Keratinocyte (primary cell): ENCODE measurements around the gene SNW1. TPM values are rescaled to one million over a fixed set of nuclear protein-coding genes. Genes with fewer than 3 reads are reported as not detected.

Source experiments
- DNase-seq: peaks from one replicate; pipeline ENCODE4 v3.0.0-alpha.2; 2011; ENCODE audit warnings: low read depth, missing footprints, low spot score
- FAIRE-seq: peaks from 2 replicates; lab custom pipeline; 2011; peaks lifted over from hg19 to GRCh38; lab: Jason Lieb, UNC
- H2AFZ ChIP-seq: 2 replicates; pipeline ENCODE4 v1.6.0; 2012; ENCODE audit warnings: low read length, control low read depth, inconsistent platforms; ENCODE audit not compliant: control insufficient read depth
- H3K27ac ChIP-seq: 2 replicates; pipeline ENCODE4 v1.5.1; 2011; ENCODE audit warnings: low read length; ENCODE audit not compliant: control insufficient read depth, insufficient read depth
- H3K27me3 ChIP-seq: 3 replicates; pipeline ENCODE4 v1.6.0; 2011; ENCODE audit warnings: low read length; ENCODE audit not compliant: control insufficient read depth, insufficient read depth; ENCODE audit errors: extremely low read depth
- H3K36me3 ChIP-seq, 2 experiments: 2 replicates in 1 of 2; 3 replicates in 1 of 2; pipeline ENCODE4 v1.5.1; 2011; ENCODE audit warnings: low read length in 2 of 2, mild to moderate bottlenecking in 1 of 2; ENCODE audit not compliant: control insufficient read depth in 2 of 2, insufficient read depth in 2 of 2; ENCODE audit errors: extremely low read depth in 1 of 2
- H3K4me1 ChIP-seq: 3 replicates; pipeline ENCODE4 v1.5.1; 2011; ENCODE audit warnings: low read length; ENCODE audit not compliant: control insufficient read depth, insufficient read depth; ENCODE audit errors: extremely low read depth
- H3K4me2 ChIP-seq: 3 replicates; pipeline ENCODE4 v1.6.0; 2011; ENCODE audit warnings: low read depth, low read length; ENCODE audit not compliant: control insufficient read depth, insufficient read depth; ENCODE audit errors: extremely low read depth
- H3K4me3 ChIP-seq, 3 experiments: fragments of 200-600 bp in 1 of 3; sonication (generic) in 1 of 3; 2 replicates in 2 of 3; 3 replicates in 1 of 3; pipeline ENCODE4 v1.5.1; 2011 to 2016; ENCODE audit warnings: low read length in 3 of 3, mild to moderate bottlenecking in 3 of 3, control low read depth in 2 of 3, inconsistent platforms in 1 of 3, low read depth in 1 of 3, mixed read lengths in 1 of 3, mixed run types in 1 of 3, moderate library complexity in 1 of 3; ENCODE audit not compliant: control insufficient read depth in 2 of 3, insufficient read depth in 2 of 3; ENCODE audit errors: extremely low read depth in 1 of 3
- H3K79me2 ChIP-seq: 2 replicates; pipeline ENCODE4 v1.6.0; 2012; ENCODE audit warnings: low read length; ENCODE audit not compliant: control insufficient read depth, insufficient read depth
- H3K9ac ChIP-seq: 3 replicates; pipeline ENCODE4 v1.6.0; 2011; ENCODE audit warnings: low read length; ENCODE audit not compliant: control insufficient read depth, insufficient read depth; ENCODE audit errors: extremely low read depth
- H3K9me1 ChIP-seq: 3 replicates; pipeline ENCODE4 v1.6.0; 2011; ENCODE audit warnings: low read length; ENCODE audit not compliant: control insufficient read depth, insufficient read depth; ENCODE audit errors: extremely low read depth
- H3K9me3 ChIP-seq: 2 replicates; pipeline ENCODE4 v1.5.1; 2012; ENCODE audit warnings: low read depth, low read length; ENCODE audit not compliant: control insufficient read depth
- H4K20me1 ChIP-seq: 3 replicates; pipeline ENCODE4 v1.6.0; 2011; ENCODE audit warnings: low read length; ENCODE audit not compliant: control insufficient read depth, insufficient read depth; ENCODE audit errors: extremely low read depth
- CTCF ChIP-seq, 3 experiments: IDR thresholded peaks in 1 of 3; conservative IDR thresholded peaks in 1 of 3; optimal IDR thresholded peaks in 1 of 3; 2 replicates in 2 of 3; 3 replicates in 1 of 3; pipeline versions ENCODE3 to v1.5.1; 2011; ENCODE audit warnings: low read length in 3 of 3, mild to moderate bottlenecking in 3 of 3, moderate library complexity in 2 of 3, control low read depth in 1 of 3, inconsistent platforms in 1 of 3; ENCODE audit not compliant: insufficient read depth in 2 of 3; ENCODE audit errors: extremely low read depth in 1 of 3
- EZH2 ChIP-seq: IDR thresholded peaks from one replicate; pipeline ENCODE4 v1.6.1; 2012; ENCODE audit warnings: inconsistent platforms, mild to moderate bottlenecking, low read length, moderate library complexity
- dilution Hi-C: fragments of 300-500 bp; cut with MboI; formaldehyde crosslinking; loops from one replicate; pipeline ENCODE4 v1.7.0; 2020; ENCODE audit warnings: low sequenced_read_pairs; ENCODE audit not compliant: extremely low pct_ligation_motif_present
- polyA plus RNA-seq, 5 experiments: library from polyadenylated mRNA; depleted of rRNA in 3 of 5; stranded (reverse) in 3 of 5; stranded (forward) in 1 of 5; unstranded in 1 of 5; fragments of >200 nt; gene quantifications; 1 replicate in 1 of 5; 2 replicates in 3 of 5; 3 replicates in 1 of 5; pipeline versions ENCODE4 v1.2.1 to v1.2.3, GENCODE V29; 2011 to 2012; ENCODE audit warnings: missing spikeins in 2 of 5, low read depth in 1 of 5, low replicate concordance in 1 of 5

Gene SNW1
- polyA plus RNA-seq, 1 donor (not counting 4 experiments of a cell fraction or from before 2014, with no cell fraction given): 52.5 TPM

- no peak overlapping the region for H3K27ac ChIP-seq
- no peak overlapping the region for H3K4me2 ChIP-seq
- H3K4me1 ChIP-seq: no peaks in the 10 kb centered on the region
- H3K4me3 ChIP-seq: no peak overlapping the region
- H3K9me3 ChIP-seq: no peaks in the 10 kb centered on the region
- no peak for TF ChIP-seq CTCF (optimal IDR thresholded peaks at IDR 0.05 in 1 of 3, IDR thresholded peaks at IDR 0.05 in 1 of 3, conservative IDR thresholded peaks at IDR 0.05 in 1 of 3; ENCODE audit: extremely low read depth in 1 of 3, insufficient read depth in 2 of 3, low read length in 3 of 3)
- TF ChIP-seq EZH2: no peak
- peaks cover 30% of the 10 kb centered on the region for H3K79me2 ChIP-seq
- dilution Hi-C loops: no loop called here
- H2AFZ ChIP-seq: no peak overlapping the region
- no peak for FAIRE-seq
- H3K36me3 ChIP-seq: peaks cover 19 to 23% of the 10 kb centered on the region in 2 experiments
- no peaks in the 10 kb centered on the region for H3K9me1 ChIP-seq
- no peaks in the 10 kb centered on the region for H3K27me3 ChIP-seq
- no peak overlapping the region for H3K9ac ChIP-seq
- DNase-seq: no peak
- H4K20me1 ChIP-seq: no peaks in the 10 kb centered on the region
Observed at GRCh38 chr14:77741438-77741837, 19.5 kb downstream of the SNW1 start.

- H4K20me1 ChIP-seq: no peaks in the 10 kb centered on the region
- H3K9ac ChIP-seq: no peak overlapping the region
- H3K36me3 ChIP-seq: peaks cover 16 to 25% of the 10 kb centered on the region in 2 experiments
- peaks cover 18% of the 10 kb centered on the region for H3K79me2 ChIP-seq
- dilution Hi-C loops: no loop called here
- no peak overlapping the region for H3K4me3 ChIP-seq
- TF ChIP-seq EZH2 (no peak), CTCF (optimal IDR thresholded peaks at IDR 0.05 in 1 of 3, IDR thresholded peaks at IDR 0.05 in 1 of 3, conservative IDR thresholded peaks at IDR 0.05 in 1 of 3; ENCODE audit: extremely low read depth in 1 of 3, insufficient read depth in 2 of 3, low read length in 3 of 3) (no peak)
- DNase-seq: no peak
- no peaks in the 10 kb centered on the region for H3K9me3 ChIP-seq
- no peaks in the 10 kb centered on the region for H3K4me1 ChIP-seq
- no peak overlapping the region for H3K4me2 ChIP-seq
- FAIRE-seq: no peak
- no peak overlapping the region for H2AFZ ChIP-seq
- H3K27ac ChIP-seq: no peak overlapping the region
- no peaks in the 10 kb centered on the region for H3K9me1 ChIP-seq
- H3K27me3 ChIP-seq: no peaks in the 10 kb centered on the region
Observed at GRCh38 chr14:77738559-77739250, 22.3 kb downstream of the SNW1 start.
